Right lobe of liver (tissue), 6 donors: Measurements from ENCODE around the gene S100A9. TPM values are rescaled to one million over a fixed set of nuclear protein-coding genes. Genes with fewer than 3 reads are reported as not detected.

Source experiments
- ATAC-seq, 4 donors: fragments of 200-7000 bp; cut with Tn5 transposase; one replicate each; pipeline ENCODE4 v1.9.1; 2020; ENCODE audit warnings: mild to moderate bottlenecking in 4 of 4, moderate library complexity in 4 of 4
- DNase-seq, 3 donors: peaks; one replicate each; pipeline ENCODE4 v3.0.0-alpha.2; 2020
- H3K27ac ChIP-seq, 3 donors: fragments of 200-600 bp; one replicate each; pipeline ENCODE4 v1.8.0; 2022
- H3K27me3 ChIP-seq, 2 donors: fragments of 200-600 bp; one replicate each; pipeline ENCODE4 v1.8.0; 2022
- H3K36me3 ChIP-seq, 4 donors: fragments of 200-600 bp; sonication (generic) in 1 of 4; one replicate each; pipeline versions ENCODE4 v1.5.1 to v1.8.0; 2017 to 2022; ENCODE audit warnings: control low read depth in 1 of 4
- H3K4me1 ChIP-seq, 4 donors: fragments of 200-600 bp; sonication (generic) in 1 of 4; one replicate each; pipeline versions ENCODE4 v1.5.1 to v1.8.0; 2017 to 2022; ENCODE audit warnings: control low read depth in 1 of 4
- H3K4me3 ChIP-seq, 3 donors: fragments of 200-600 bp; one replicate each; pipeline ENCODE4 v1.8.0; 2022
- H3K9me3 ChIP-seq, 4 donors: fragments of 200-600 bp; sonication (generic) in 1 of 4; one replicate each; pipeline versions ENCODE4 v1.5.1 to v1.8.0; 2017 to 2022; ENCODE audit warnings: control low read depth in 1 of 4
- POLR2A ChIP-seq: fragments of 450-650 bp; IDR thresholded peaks from one replicate; pipeline ENCODE4 v1.6.1; 2017; ENCODE audit warnings: antibody characterized with exemption, mild to moderate bottlenecking
- WGBS: methylation state at CpG from one replicate; pipeline ENCODE4 v1.1.6; 2018; ENCODE audit warnings: low coverage, low lambda C conversion rate; ENCODE audit not compliant: insufficient coverage; ENCODE audit errors: missing lambda C conversion rate; 5-methylcytosine and 5-hydroxymethylcytosine counted together
- intact Hi-C, 2 donors: fragments of 100-400 bp; cut with DNase I; formaldehyde crosslinking; loops; one replicate each; pipeline versions ENCODE4 v1.11.2 to v1.14.1; 2022
- total RNA-seq, 6 experiments: library from RNA; depleted of rRNA in 2 of 6; stranded (reverse); fragments of >200 nt in 2 of 6; fragmentation: NEBNext Ultra II Directional in 3 of 6; extraction: Animal tissue kit (Norgen Biotek cat#: 25700) in 3 of 6; gene quantifications; one replicate each; pipeline versions ENCODE4 v1.1.0 to v1.2.4, GENCODE V29; 2016 to 2023
- TF ChIP-seq, protein P1 (sequence below), 4 donors: fragments of 200-600 bp in 3 of 4; fragments of 450-650 bp in 1 of 4; IDR thresholded peaks; one replicate each; pipeline versions ENCODE4 v1.5.1 to v1.8.0; 2016 to 2022; ENCODE audit warnings: antibody characterized with exemption in 4 of 4, mild to moderate bottlenecking in 2 of 4
- donor health status: DM: no; HTN: yes; CAD: no.
- donor health status: DM: no; HTN: no; CAD: no.
- donor health status: DM: no; HTN: no; CAD: no.
- donor health status: DM: no; HTN: yes; CAD: no.
- donor health status: DM: no; HTN: yes; CAD: no.

S100A9 gene
- total RNA-seq, 6 experiments from 2014 or later, result 34.3 to 96.8 (median 64.5) TPM

DNA sequence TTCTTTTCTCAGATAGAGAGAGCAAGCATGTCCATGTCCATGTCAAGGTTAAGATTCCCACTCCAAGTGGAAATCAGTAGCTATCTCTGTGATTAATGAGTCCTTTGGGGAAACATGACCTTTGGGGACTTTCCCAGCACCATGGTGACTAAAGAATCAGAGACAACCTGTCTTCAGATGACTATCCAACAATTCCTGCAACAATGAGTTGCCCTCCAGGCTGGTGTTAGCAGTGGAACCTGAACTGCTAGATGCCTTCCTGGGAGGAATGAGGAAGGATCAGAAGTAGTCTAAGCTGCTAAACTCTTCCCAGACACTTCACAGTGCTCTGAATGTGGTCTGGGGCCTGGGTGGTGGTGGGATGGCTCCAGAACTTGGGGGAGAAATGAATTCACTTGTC, 6.5 kb downstream of the S100A9 start:
- no peaks in the 10 kb centered on the region for H3K36me3 ChIP-seq
- no peak overlapping the region for H3K27ac ChIP-seq
- no peak overlapping the region for H3K4me3 ChIP-seq
- ATAC-seq (no peak), DNase-seq (no peak)
- H3K4me1 ChIP-seq, result no peaks in the 10 kb centered on the region
- intact Hi-C loops, result no loop called here
- TF ChIP-seq POLR2A, result no peak
- TF ChIP-seq, protein P1, sequence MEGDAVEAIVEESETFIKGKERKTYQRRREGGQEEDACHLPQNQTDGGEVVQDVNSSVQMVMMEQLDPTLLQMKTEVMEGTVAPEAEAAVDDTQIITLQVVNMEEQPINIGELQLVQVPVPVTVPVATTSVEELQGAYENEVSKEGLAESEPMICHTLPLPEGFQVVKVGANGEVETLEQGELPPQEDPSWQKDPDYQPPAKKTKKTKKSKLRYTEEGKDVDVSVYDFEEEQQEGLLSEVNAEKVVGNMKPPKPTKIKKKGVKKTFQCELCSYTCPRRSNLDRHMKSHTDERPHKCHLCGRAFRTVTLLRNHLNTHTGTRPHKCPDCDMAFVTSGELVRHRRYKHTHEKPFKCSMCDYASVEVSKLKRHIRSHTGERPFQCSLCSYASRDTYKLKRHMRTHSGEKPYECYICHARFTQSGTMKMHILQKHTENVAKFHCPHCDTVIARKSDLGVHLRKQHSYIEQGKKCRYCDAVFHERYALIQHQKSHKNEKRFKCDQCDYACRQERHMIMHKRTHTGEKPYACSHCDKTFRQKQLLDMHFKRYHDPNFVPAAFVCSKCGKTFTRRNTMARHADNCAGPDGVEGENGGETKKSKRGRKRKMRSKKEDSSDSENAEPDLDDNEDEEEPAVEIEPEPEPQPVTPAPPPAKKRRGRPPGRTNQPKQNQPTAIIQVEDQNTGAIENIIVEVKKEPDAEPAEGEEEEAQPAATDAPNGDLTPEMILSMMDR (IDR thresholded peaks at IDR 0.05), result no peak
- H3K27me3 ChIP-seq, result no peaks in the 10 kb centered on the region
- no peaks in the 10 kb centered on the region for H3K9me3 ChIP-seq

DNA sequence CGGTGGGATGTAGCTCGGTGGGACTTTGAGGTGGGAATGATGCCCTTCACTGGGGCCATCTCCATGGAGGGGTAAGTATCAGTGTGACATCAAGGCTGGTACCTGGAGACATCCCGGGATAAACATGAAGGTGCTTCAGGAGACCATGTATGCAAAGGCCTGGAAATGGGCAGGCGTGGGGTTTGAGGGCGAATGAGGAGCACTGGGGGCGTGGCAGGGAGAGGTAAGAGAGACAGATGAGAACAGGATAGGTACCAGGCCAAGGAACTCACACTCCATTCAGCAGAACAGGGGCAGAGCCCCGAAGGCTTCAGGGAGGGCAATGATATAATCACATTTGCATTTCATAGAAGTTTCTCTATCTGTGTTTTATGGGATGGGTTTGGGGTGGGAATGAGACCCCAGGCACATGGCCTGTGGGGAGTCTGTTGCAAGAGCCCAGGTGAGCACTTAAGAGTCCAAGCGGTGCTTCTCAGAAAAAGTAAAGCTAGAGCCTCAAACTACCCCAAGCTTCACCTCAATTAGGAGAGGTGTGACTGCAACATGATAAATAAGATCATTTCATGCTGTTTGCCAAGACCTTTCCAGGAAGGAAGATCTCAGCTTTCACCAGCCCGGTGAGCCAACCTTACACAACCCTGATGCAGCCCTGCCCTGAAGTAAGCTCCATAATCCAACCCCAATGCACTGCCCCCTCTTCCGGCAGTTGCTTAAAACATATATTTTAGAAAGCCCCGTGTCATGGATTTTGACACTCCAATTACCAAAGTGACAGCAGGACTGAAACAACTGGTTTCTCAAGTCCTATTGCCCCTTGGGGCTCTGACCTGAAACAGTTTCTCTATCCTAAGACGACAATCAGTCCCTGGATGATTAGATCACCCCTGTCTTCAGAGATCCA, 7.4 kb downstream of the S100A9 start:
- no peaks in the 10 kb centered on the region for H3K9me3 ChIP-seq
- no peaks in the 10 kb centered on the region for H3K4me1 ChIP-seq
- WGBS, result 58% methylated on average over 12 of the region's 12 CpGs
- no peak overlapping the region for H3K4me3 ChIP-seq
- H3K27me3 ChIP-seq, result no peaks in the 10 kb centered on the region
- intact Hi-C loops, result no loop called here
- TF ChIP-seq, protein P1 (IDR thresholded peaks at IDR 0.05), result no peak
- TF ChIP-seq POLR2A, result no peak
- no peak for ATAC-seq
- H3K36me3 ChIP-seq, result no peaks in the 10 kb centered on the region
- H3K27ac ChIP-seq, result no peak overlapping the region
- peak in 1 of 3 donors; percentile 45 for DNase-seq

DNA sequence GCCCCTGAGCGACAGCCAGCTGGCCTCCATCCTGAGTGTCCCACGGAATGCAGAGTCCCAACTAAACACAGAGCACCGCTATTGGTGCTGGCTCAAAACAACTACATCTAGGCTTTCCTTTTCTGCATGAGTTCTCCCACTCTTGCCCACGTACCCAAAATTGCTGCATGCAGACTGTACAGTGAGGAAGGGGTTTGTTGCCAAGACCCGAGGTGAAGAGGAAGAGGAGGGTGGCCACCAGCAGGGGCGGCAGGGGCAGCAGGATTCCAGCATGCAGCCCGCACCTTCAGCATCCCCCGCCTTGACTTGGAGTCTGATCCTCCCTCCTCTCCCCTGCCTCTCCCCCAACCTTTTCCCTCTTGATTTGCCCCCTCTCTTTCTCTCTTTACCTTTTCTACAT, 8.0 kb downstream of the S100A9 start:
- TF ChIP-seq POLR2A, result no peak
- Histone ChIP-seq H3K36me3 (no peaks in the 10 kb centered on the region), H3K9me3 (no peaks in the 10 kb centered on the region), H3K27ac (no peak overlapping the region), H3K4me1 (no peaks in the 10 kb centered on the region), H3K27me3 (no peaks in the 10 kb centered on the region), H3K4me3 (no peak overlapping the region)
- no peak for DNase-seq
- 58% methylated on average over 6 of the region's 8 CpGs for WGBS
- intact Hi-C loops, result no loop called here
- no peak for ATAC-seq

DNA sequence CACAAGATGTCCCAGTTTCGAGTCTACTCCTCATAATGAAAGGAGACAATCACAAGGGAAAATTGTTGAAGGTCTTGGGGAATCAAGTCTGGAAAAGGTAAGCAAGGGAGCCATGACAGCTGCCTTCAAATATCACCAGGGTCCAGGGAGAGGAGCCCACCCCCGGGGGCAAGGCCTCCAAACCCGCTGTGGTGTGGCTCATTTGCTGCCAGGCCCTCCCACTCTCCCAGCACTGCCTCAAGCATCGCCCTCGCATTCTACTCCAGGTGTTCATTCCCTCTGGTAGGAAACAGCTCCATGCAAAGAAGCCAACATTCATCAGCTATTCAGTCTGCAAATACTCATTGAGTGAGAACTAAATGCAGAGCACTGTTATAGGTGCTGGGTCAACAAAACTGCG, 8.6 kb downstream of the S100A9 start:
- intact Hi-C loops, result no loop called here
- Histone ChIP-seq H3K27me3 (no peaks in the 10 kb centered on the region), H3K9me3 (no peaks in the 10 kb centered on the region), H3K27ac (no peak overlapping the region), H3K4me3 (no peak overlapping the region), H3K36me3 (no peaks in the 10 kb centered on the region), H3K4me1 (no peaks in the 10 kb centered on the region)
- TF ChIP-seq, protein P1 (IDR thresholded peaks at IDR 0.05), result no peak
- no peak for TF ChIP-seq POLR2A
- 54% methylated on average over 5 of the region's 6 CpGs for WGBS
- ATAC-seq (no peak), DNase-seq (no peak)

DNA sequence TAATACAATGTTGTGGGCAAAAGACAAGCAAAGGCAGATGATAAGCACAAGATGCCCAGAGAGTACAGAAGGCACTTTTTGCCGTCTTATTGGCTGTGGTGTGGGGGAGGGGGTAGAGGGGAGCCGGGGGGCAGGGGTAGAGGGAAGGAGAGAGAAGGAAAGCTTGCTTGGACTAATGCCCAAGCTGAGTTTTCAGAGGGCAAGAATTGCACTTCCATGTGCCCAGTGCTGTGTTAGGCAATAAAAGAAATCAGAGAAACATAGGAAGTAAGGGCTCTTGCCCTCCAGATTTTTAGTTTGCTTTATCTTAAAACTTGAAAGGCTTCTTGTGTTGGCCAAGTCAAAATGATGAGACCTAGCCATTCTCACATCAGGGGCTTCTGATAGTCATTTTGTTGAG, 9.4 kb downstream of the S100A9 start:
- ATAC-seq, result peak in 1 of 4 donors; percentile 16
- 35% methylated on average over 2 of the region's 2 CpGs for WGBS
- no peak for DNase-seq

More for the DNA sequence above, 9.4 kb downstream of the S100A9 start:
- H3K9me3 ChIP-seq, result no peaks in the 10 kb centered on the region
- no peak overlapping the region for H3K4me3 ChIP-seq
- no peak for TF ChIP-seq POLR2A
- TF ChIP-seq, protein P1 (IDR thresholded peaks at IDR 0.05), result no peak
- H3K36me3 ChIP-seq, result no peaks in the 10 kb centered on the region
- H3K27ac ChIP-seq, result no peak overlapping the region
- no peaks in the 10 kb centered on the region for H3K4me1 ChIP-seq
- H3K27me3 ChIP-seq, result no peaks in the 10 kb centered on the region
- intact Hi-C loops, result no loop called here
